ENCODE results near the gene CIRBP. TPM values are rescaled to one million over a fixed set of nuclear protein-coding genes. Genes with fewer than 3 reads are reported as not detected.

The CIRBP gene
- total and polyA plus RNA-seq, 2 of the 13 experiments (the other 11 are each of a cell fraction or from before 2014, with no cell fraction given) = 133 to 140 TPM

GRCh38 chr19:1243768-1244692, 25.1 kb upstream of the CIRBP start (continued):
- no peak for TF ChIP-seq ZNF569 (CRISPR knock-in tag; IDR thresholded peaks at IDR 0.05; ENCODE audit: borderline replicate concordance)
- TF ChIP-seq CEBPZ (IDR thresholded peaks at IDR 0.05; ENCODE audit: low read length) = no peak
- TF ChIP-seq SUZ12 (IDR thresholded peaks at IDR 0.05; ENCODE audit: low read depth, low read length) = no peak
- 0 out of 2 replicates have a peak, but pooled peaks have one; percentile 29 for TF ChIP-seq FOXC1 (CRISPR knock-in tag; IDR thresholded peaks at IDR 0.05; ENCODE audit: borderline replicate concordance)
- TF ChIP-seq GMEB1 (CRISPR knock-in tag; IDR thresholded peaks at IDR 0.05; ENCODE audit: borderline replicate concordance) = no peak; the same call in none of the 2 replicates
- TF ChIP-seq ADNP (CRISPR knock-in tag; IDR thresholded peaks at IDR 0.05) = no peak
- no peak; the same call in 1 of the 2 replicates for TF ChIP-seq TGIF2 (CRISPR knock-in tag; IDR thresholded peaks at IDR 0.05)
- no peak for TF ChIP-seq NFKB2 (CRISPR knock-in tag; IDR thresholded peaks at IDR 0.05; ENCODE audit: borderline replicate concordance)
- TF ChIP-seq TERF1 (CRISPR knock-in tag; IDR thresholded peaks at IDR 0.05) = no peak; the same call in 1 of the 2 replicates
- no peak for TF ChIP-seq HOXA7 (CRISPR knock-in tag; IDR thresholded peaks at IDR 0.05)
- TF ChIP-seq ZNF510 (CRISPR knock-in tag; IDR thresholded peaks at IDR 0.05; ENCODE audit: low read depth) = no peak
- TF ChIP-seq MAX (IDR thresholded peaks at IDR 0.05) = no peak; the same call in 1 of the 2 replicates
- no peak for TF ChIP-seq ZNF792 (CRISPR knock-in tag; IDR thresholded peaks at IDR 0.05)
- TF ChIP-seq DMAP1 (CRISPR knock-in tag; IDR thresholded peaks at IDR 0.05) = no peak
- TF ChIP-seq ZKSCAN1 (IDR thresholded peaks at IDR 0.05; ENCODE audit: low read length) = no peak
- no peak for TF ChIP-seq MAFG (CRISPR knock-in tag; IDR thresholded peaks at IDR 0.05)
- no peak for TF ChIP-seq GPBP1L1 (CRISPR knock-in tag; IDR thresholded peaks at IDR 0.05)
- TF ChIP-seq TBL1XR1 (IDR thresholded peaks at IDR 0.05; ENCODE audit: borderline replicate concordance, low read length, partially characterized antibody) = no peak
- TF ChIP-seq ZMYM4 (CRISPR knock-in tag; IDR thresholded peaks at IDR 0.05) = no peak
- TF ChIP-seq TARDBP (CRISPR knock-in tag; IDR thresholded peaks at IDR 0.05) = no peak
- peak; percentile 11; the same call in 1 of the 2 replicates for TF ChIP-seq MIER3 (CRISPR knock-in tag; IDR thresholded peaks at IDR 0.05; ENCODE audit: borderline replicate concordance)
- TF ChIP-seq ZNF317 (CRISPR knock-in tag; IDR thresholded peaks at IDR 0.05) = 0 out of 2 replicates have a peak, but pooled peaks have one; percentile 8
- no peak for TF ChIP-seq NR2F6 (IDR thresholded peaks at IDR 0.05)
- TF ChIP-seq NR2F6 (CRISPR knock-in tag; IDR thresholded peaks at IDR 0.05) = no peak

Data from HepG2 (cell line).